CD4-positive, alpha-beta T cell (primary cell): ENCODE data around the gene CGNL1. TPM values are rescaled to one million over a fixed set of nuclear protein-coding genes. Genes with fewer than 3 reads are reported as not detected.

Source experiments
- ATAC-seq: fragments of 200-7000 bp; cut with Tn5 transposase; one replicate; pipeline ENCODE4 v1.10.0; 2022; ENCODE audit warnings: mild to moderate bottlenecking; ENCODE audit not compliant: poor library complexity
- CTCF ChIA-PET: fragments of 350-600 bp; sonication (Branson Sonifier 250); formaldehyde crosslinking; loops from one replicate; lab custom pipeline; 2021; ENCODE audit warnings: antibody characterized with exemption, inconsistent platforms; lab: Charles Lee
- POLR2A ChIA-PET: fragments of 350-600 bp; sonication (Branson Sonifier 250); formaldehyde crosslinking; loops from one replicate; lab custom pipeline; 2021; ENCODE audit warnings: antibody characterized with exemption, inconsistent platforms; lab: Charles Lee
- DNase-seq, 14 experiments: peaks; one replicate each; pipeline ENCODE4 v3.0.0-alpha.2; 2013 to 2020; ENCODE audit warnings: mixed read lengths in 2 of 14
- H3K27ac ChIP-seq, 2 donors: one replicate each; pipeline versions ENCODE4 v1.5.1 to v1.7.0; 2013; ENCODE audit warnings: low read length in 2 of 2, low read depth in 1 of 2, mild to moderate bottlenecking in 1 of 2
- H3K27me3 ChIP-seq, 2 experiments: 1 replicate in 1 of 2; 2 replicates in 1 of 2; pipeline versions ENCODE4 v1.6.1 to v1.7.0; 2013; ENCODE audit warnings: low read length in 2 of 2, control low read depth in 1 of 2, mild to moderate bottlenecking in 1 of 2, moderate library complexity in 1 of 2; ENCODE audit not compliant: insufficient read depth in 2 of 2, control insufficient read depth in 1 of 2
- H3K36me3 ChIP-seq: one replicate; pipeline ENCODE4 v1.6.1; 2013; ENCODE audit warnings: low read length, control low read depth; ENCODE audit not compliant: insufficient read depth
- H3K4me1 ChIP-seq: one replicate; pipeline ENCODE4 v1.6.1; 2013; ENCODE audit warnings: low read length, control low read depth; ENCODE audit not compliant: insufficient read depth
- H3K4me3 ChIP-seq: one replicate; pipeline ENCODE4 v1.5.1; 2013; ENCODE audit warnings: mild to moderate bottlenecking, low read length, moderate library complexity
- H3K9me3 ChIP-seq, 2 experiments: 1 replicate in 1 of 2; 2 replicates in 1 of 2; pipeline versions ENCODE4 v1.6.1 to v1.7.0; 2013; ENCODE audit warnings: low read length in 2 of 2, mild to moderate bottlenecking in 2 of 2, control low read depth in 1 of 2, moderate library complexity in 1 of 2; ENCODE audit not compliant: control insufficient read depth in 1 of 2, insufficient read depth in 1 of 2
- H3K27ac Mint-ChIP-seq: one replicate; pipeline ENCODE4 v1.8.0; 2020; ENCODE audit warnings: mixed read lengths
- H3K27me3 Mint-ChIP-seq: one replicate; pipeline ENCODE4 v1.8.0; 2021; ENCODE audit warnings: mixed read lengths
- H3K36me3 Mint-ChIP-seq: one replicate; pipeline ENCODE4 v1.8.0; 2021; ENCODE audit warnings: low read depth, mixed read lengths
- H3K4me1 Mint-ChIP-seq: one replicate; pipeline ENCODE4 v1.8.0; 2021; ENCODE audit warnings: low read depth, mixed read lengths
- H3K4me3 Mint-ChIP-seq: one replicate; pipeline ENCODE4 v1.8.0; 2020; ENCODE audit warnings: mild to moderate bottlenecking, mixed read lengths
- H3K9me3 Mint-ChIP-seq: one replicate; pipeline ENCODE4 v1.8.0; 2020; ENCODE audit warnings: mixed read lengths
- intact Hi-C, 2 experiments: fragments of 100-400 bp; cut with DNase I in 1 of 2; cut with micrococcal nuclease in 1 of 2; formaldehyde crosslinking; loops; one replicate each; pipeline versions ENCODE4 v1.15.1 to v1.9.0; 2023 to 2025; cut with DNase I, micrococcal nuclease
- total RNA-seq, 174 experiments: library from RNA in 2 of 174; stranded (reverse) in 2 of 174; gene quantifications; one replicate each; pipeline ENCODE4 v1.2.3 and lab custom pipeline; 2021 to 2026
- TF ChIP-seq, protein P1 (sequence below): fragments of 200-600 bp; IDR thresholded peaks from one replicate; pipeline ENCODE4 v1.8.0; 2022; ENCODE audit warnings: antibody characterized with exemption, mild to moderate bottlenecking

The CGNL1 gene
- total RNA-seq, 2 experiments from 2014 or later: not detected

DNA sequence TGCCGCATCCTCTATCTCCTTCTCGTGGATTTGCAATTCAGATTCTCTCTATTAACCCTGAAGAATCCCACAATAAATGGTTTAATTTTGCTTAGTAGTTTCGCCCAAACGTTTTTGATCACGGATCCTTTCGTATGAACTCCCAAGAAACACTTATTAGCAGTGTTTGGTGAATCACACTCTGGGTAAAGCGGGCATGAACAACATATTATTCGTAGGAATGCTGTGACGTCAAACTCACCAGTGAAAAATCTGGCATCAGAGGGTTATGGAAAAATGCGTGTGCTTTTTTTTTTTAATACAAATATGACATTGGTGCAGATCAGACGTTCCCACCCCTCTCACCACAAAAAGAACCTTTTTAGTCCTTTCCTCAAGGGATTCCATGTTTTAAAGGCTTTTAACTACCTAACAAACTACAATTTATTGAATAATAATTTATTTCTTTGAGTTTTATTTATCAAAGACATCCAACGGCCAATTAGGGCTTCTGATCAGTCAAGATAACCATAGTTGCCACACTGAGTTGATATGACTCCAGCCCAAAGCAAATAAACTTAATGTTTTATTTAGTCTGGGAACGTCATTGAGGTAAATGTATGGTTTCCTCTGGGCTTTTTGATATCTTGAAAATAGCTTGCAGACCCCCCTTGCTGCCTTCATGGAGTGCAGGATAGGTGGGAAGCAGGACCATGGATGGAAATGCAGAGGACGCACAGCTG, 45.5 kb upstream of the CGNL1 start:
- DNase-seq: no peak
- intact Hi-C loops: no loop called here
- Mint-ChIP-seq H3K27ac (no peak overlapping the region), H3K4me1 (no peaks in the 10 kb centered on the region), H3K4me3 (no peak overlapping the region), H3K36me3 (no peaks in the 10 kb centered on the region), H3K9me3 (no peaks in the 10 kb centered on the region), H3K27me3 (peaks cover 18% of the 10 kb centered on the region)
- H3K36me3 ChIP-seq: no peaks in the 10 kb centered on the region
- no peak overlapping the region for H3K4me3 ChIP-seq
- no peak overlapping the region for H3K27ac ChIP-seq
- H3K4me1 ChIP-seq: no peaks in the 10 kb centered on the region
- TF ChIP-seq, protein P1, sequence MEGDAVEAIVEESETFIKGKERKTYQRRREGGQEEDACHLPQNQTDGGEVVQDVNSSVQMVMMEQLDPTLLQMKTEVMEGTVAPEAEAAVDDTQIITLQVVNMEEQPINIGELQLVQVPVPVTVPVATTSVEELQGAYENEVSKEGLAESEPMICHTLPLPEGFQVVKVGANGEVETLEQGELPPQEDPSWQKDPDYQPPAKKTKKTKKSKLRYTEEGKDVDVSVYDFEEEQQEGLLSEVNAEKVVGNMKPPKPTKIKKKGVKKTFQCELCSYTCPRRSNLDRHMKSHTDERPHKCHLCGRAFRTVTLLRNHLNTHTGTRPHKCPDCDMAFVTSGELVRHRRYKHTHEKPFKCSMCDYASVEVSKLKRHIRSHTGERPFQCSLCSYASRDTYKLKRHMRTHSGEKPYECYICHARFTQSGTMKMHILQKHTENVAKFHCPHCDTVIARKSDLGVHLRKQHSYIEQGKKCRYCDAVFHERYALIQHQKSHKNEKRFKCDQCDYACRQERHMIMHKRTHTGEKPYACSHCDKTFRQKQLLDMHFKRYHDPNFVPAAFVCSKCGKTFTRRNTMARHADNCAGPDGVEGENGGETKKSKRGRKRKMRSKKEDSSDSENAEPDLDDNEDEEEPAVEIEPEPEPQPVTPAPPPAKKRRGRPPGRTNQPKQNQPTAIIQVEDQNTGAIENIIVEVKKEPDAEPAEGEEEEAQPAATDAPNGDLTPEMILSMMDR: no peak
- H3K9me3 ChIP-seq: no peaks in the 10 kb centered on the region
- peaks cover 0 to 6% of the 10 kb centered on the region in 2 experiments for H3K27me3 ChIP-seq
- ChIA-PET CTCF (no interaction called here), POLR2A (no interaction called here)
- ATAC-seq: no peak

DNA sequence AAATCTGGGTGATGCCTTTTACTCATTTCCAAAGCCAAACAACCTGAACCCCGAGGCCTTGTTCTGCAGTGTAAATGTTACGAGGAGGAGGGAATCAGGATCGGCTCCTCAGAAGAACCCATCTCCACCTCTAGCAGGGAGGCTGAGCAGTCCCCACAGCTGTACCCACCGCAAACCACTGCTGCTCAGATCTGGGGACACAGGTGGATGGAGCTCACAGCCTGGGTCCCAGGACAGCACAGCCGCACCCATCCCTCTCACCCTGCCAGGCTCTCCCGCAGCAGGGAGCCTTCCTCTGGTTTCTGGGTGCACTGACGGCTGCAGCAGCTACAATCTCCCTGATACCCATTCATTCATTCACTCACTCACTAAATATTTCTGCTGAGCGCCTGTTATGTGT, 44.0 kb upstream of the CGNL1 start:
- H3K4me1 ChIP-seq: no peaks in the 10 kb centered on the region
- TF ChIP-seq, protein P1: no peak
- peaks cover 18% of the 10 kb centered on the region for H3K27me3 Mint-ChIP-seq
- ChIA-PET POLR2A (no interaction called here), CTCF (no interaction called here)
- no peaks in the 10 kb centered on the region for H3K36me3 ChIP-seq
- DNase-seq (no peak), ATAC-seq (no peak)
- no peak overlapping the region for H3K27ac ChIP-seq
- H3K4me3 ChIP-seq: no peak overlapping the region
- peaks cover 0 to 6% of the 10 kb centered on the region in 2 experiments for H3K27me3 ChIP-seq
- H3K36me3 Mint-ChIP-seq: no peaks in the 10 kb centered on the region
- no peaks in the 10 kb centered on the region for H3K9me3 Mint-ChIP-seq
- no peak overlapping the region for H3K27ac Mint-ChIP-seq
- no peak overlapping the region for H3K4me3 Mint-ChIP-seq
- no peaks in the 10 kb centered on the region for H3K9me3 ChIP-seq
- H3K4me1 Mint-ChIP-seq: no peaks in the 10 kb centered on the region
- intact Hi-C loops: no loop called here

DNA sequence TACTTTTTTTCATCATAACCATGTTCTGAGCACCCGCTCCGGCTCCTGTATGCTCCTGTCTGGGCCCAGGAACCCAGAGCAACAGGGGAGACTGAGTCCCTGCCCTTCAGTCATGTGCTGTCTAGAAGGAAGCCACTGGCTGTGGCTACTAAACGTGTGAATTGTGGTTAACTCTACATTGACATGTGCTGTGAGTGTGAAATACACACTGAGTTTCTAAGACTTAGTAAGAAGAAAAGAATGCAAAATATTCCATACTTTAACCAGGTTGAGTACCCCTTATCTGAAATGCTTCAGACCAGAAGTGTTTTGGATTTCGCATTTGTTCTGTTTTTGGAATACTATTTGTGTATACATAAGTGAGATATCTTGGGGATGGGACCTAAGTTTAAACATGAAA, 42.8 kb upstream of the CGNL1 start:
- TF ChIP-seq, protein P1: no peak

More for the DNA sequence above, 42.8 kb upstream of the CGNL1 start:
- H3K4me1 ChIP-seq: no peaks in the 10 kb centered on the region
- Mint-ChIP-seq H3K9me3 (no peaks in the 10 kb centered on the region), H3K27ac (no peak overlapping the region), H3K4me3 (no peak overlapping the region), H3K36me3 (no peaks in the 10 kb centered on the region), H3K27me3 (peaks cover 16% of the 10 kb centered on the region), H3K4me1 (no peaks in the 10 kb centered on the region)
- no peaks in the 10 kb centered on the region for H3K36me3 ChIP-seq
- intact Hi-C loops: no loop called here
- no peak overlapping the region for H3K4me3 ChIP-seq
- no peaks in the 10 kb centered on the region for H3K9me3 ChIP-seq
- ChIA-PET CTCF (no interaction called here), POLR2A (no interaction called here)
- H3K27ac ChIP-seq: no peak overlapping the region
- H3K27me3 ChIP-seq: peaks cover 0 to 6% of the 10 kb centered on the region in 2 experiments
- DNase-seq (no peak), ATAC-seq (no peak)
